Nephron (organoid): ENCODE results near the gene SNRNP70.
A peak's percentile ranks its signal among the peaks of the same experiment; 100 is the strongest.

ENCODE experiments used
- H3K27ac Mint-ChIP-seq, 3 experiments: 2 replicates each; pipeline ENCODE4 v1.8.0; 2020; ENCODE audit warnings: mixed read lengths in 3 of 3, mild to moderate bottlenecking in 2 of 3, moderate library complexity in 1 of 3
- H3K27me3 Mint-ChIP-seq: 2 replicates; pipeline ENCODE4 v1.8.0; 2021; ENCODE audit warnings: low read depth, mild to moderate bottlenecking, moderate library complexity, mixed read lengths
- H3K36me3 Mint-ChIP-seq: 2 replicates; pipeline ENCODE4 v1.8.0; 2020; ENCODE audit warnings: low read depth, mixed read lengths
- H3K4me1 Mint-ChIP-seq: 2 replicates; pipeline ENCODE4 v1.8.0; 2020; ENCODE audit warnings: mixed read lengths
- H3K4me3 Mint-ChIP-seq, 3 experiments: 2 replicates each; pipeline ENCODE4 v1.8.0; 2020; ENCODE audit warnings: mild to moderate bottlenecking in 3 of 3, mixed read lengths in 3 of 3, moderate library complexity in 2 of 3
- H3K9me3 Mint-ChIP-seq: 2 replicates; pipeline ENCODE4 v1.8.0; 2020; ENCODE audit warnings: mixed read lengths
- TF ChIP-seq, protein P1 (sequence below), 3 experiments: fragments of 200-600 bp; sonication (generic); IDR thresholded peaks; one replicate each; pipeline ENCODE4 v1.5.0; 2021; ENCODE audit warnings: antibody characterized with exemption in 3 of 3; ENCODE audit not compliant: unreplicated experiment in 3 of 3

The SNRNP70 gene

DNA sequence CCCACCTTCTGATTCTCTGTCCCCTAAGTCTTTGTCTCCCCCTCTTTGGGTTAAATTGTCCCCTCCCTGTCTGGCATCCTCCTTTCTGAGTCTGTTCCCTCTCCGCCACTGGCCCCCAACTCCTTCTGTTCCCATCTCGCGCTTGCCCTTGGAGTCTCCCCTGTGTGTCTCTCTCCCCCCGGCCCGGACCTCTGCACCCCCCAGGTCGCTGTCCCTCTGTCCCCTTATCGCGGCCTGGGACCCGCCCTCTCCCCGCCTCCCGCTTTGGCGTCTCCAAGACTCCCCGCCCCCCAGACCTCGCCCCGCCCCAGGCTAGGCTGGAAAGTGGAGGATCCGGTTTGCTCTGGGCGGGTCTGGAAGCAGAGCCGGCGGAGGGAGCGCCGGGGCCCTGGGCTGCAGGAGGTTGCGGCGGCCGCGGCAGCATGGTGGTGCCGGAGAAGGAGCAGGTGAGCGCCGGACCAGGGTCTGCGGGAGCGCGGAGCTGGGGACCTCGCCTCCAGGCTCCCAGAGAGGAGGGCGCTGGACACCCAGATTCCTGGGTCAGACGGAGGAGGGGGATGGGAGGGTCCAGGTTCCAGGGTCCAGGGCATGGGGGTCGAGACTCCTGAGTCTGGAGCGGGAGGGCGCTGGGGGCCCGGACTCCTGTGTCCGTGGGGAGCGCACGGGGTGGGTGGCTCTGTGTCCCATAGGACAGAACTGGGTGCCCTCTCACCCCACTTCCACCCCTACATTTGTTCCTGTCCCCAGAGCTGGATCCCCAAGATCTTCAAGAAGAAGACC, 72.4 kb downstream of the SNRNP70 start, which contains the start of gene TRPM4:
Gene TRPM4, plus strand, starts transcription at position 348 of the 780 bp plus-strand sequence. Its CDS starts 75 bp downstream, at position 423.
- Mint-ChIP-seq H3K27ac (peak within 1 kb of the TSS; percentile 64 to 89 (median 88)), H3K4me3 (peak within 1 kb of the TSS; percentile 82 to 99 (median 94)), H3K4me1 (peaks cover 41% of the 10 kb centered on the region), H3K36me3 (peaks cover 4% of the 10 kb centered on the region), H3K27me3 (peaks cover 15% of the 10 kb centered on the region), H3K9me3 (no peaks in the 10 kb centered on the region)
- TF ChIP-seq, protein P1, sequence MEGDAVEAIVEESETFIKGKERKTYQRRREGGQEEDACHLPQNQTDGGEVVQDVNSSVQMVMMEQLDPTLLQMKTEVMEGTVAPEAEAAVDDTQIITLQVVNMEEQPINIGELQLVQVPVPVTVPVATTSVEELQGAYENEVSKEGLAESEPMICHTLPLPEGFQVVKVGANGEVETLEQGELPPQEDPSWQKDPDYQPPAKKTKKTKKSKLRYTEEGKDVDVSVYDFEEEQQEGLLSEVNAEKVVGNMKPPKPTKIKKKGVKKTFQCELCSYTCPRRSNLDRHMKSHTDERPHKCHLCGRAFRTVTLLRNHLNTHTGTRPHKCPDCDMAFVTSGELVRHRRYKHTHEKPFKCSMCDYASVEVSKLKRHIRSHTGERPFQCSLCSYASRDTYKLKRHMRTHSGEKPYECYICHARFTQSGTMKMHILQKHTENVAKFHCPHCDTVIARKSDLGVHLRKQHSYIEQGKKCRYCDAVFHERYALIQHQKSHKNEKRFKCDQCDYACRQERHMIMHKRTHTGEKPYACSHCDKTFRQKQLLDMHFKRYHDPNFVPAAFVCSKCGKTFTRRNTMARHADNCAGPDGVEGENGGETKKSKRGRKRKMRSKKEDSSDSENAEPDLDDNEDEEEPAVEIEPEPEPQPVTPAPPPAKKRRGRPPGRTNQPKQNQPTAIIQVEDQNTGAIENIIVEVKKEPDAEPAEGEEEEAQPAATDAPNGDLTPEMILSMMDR (IDR thresholded peaks at IDR 0.05; ENCODE audit: unreplicated experiment in 3 of 3), result no peak
